Dedifferentiated amniotic fluid mesenchymal stem cell (primary cell): ENCODE data around the gene KAT2A.

ENCODE experiments used
- DNase-seq: peaks from one replicate; pipeline ENCODE4 v3.0.0-alpha.2; 2016; ENCODE audit errors: extremely low spot score

The KAT2A gene

GRCh38 chr17:42094375-42095069 is 26.6 kb downstream of the KAT2A start:
- DNase-seq: no peak

GRCh38 chr17:42092939-42093338 is 28.2 kb downstream of the KAT2A start:
- DNase-seq: no peak

- no peak for DNase-seq
Observed at GRCh38 chr17:42090964-42091790, 30.0 kb downstream of the KAT2A start.

GRCh38 chr17:42088736-42089135 is 32.4 kb downstream of the KAT2A start:
- DNase-seq: no peak

- DNase-seq: no peak
Observed at GRCh38 chr17:42087736-42088705, 33.1 kb downstream of the KAT2A start.

- DNase-seq: no peak
Observed at GRCh38 chr17:42087042-42087701, 34.0 kb downstream of the KAT2A start.

GRCh38 chr17:42081516-42082129 is 39.5 kb downstream of the KAT2A start:
- DNase-seq: no peak

- DNase-seq: no peak
Observed at GRCh38 chr17:42079541-42079940, 41.6 kb downstream of the KAT2A start.

- DNase-seq: no peak
Observed at GRCh38 chr17:42078396-42079043, 42.6 kb downstream of the KAT2A start.

- no peak for DNase-seq
Observed at GRCh38 chr17:42077755-42078154, 43.4 kb downstream of the KAT2A start.

- no peak for DNase-seq
Observed at GRCh38 chr17:42076797-42077559, 44.2 kb downstream of the KAT2A start.

GRCh38 chr17:42075789-42076188 is 45.4 kb downstream of the KAT2A start:
- no peak for DNase-seq

GRCh38 chr17:42072323-42073187 is 48.6 kb downstream of the KAT2A start:
- DNase-seq: no peak

GRCh38 chr17:42071810-42072209 is 49.4 kb downstream of the KAT2A start:
- no peak for DNase-seq

- no peak for DNase-seq
Observed at GRCh38 chr17:42068979-42069378, 52.2 kb downstream of the KAT2A start.

- no peak for DNase-seq
Observed at GRCh38 chr17:42067371-42068091, 53.6 kb downstream of the KAT2A start.

- no peak for DNase-seq
Observed at GRCh38 chr17:42065201-42065600, 56.0 kb downstream of the KAT2A start.
